ENCODE measurements around the gene MUC6. TPM values are rescaled to one million over a fixed set of nuclear protein-coding genes. Genes with fewer than 3 reads are reported as not detected.

Gene MUC6
- total and polyA plus RNA-seq, 2 of the 8 experiments (the other 6 are each of a cell fraction or from before 2014, with no cell fraction given) = not detected

GRCh38 chr11:970319-970871 lies 66.1 kb downstream of the MUC6 start:
- Histone ChIP-seq H3K79me1 (ENCODE audit: low read depth, low read length) (peaks cover 12% of the 10 kb centered on the region), H3K14ac (ENCODE audit: insufficient read length) (no peak overlapping the region), H2BK12ac (ENCODE audit: low read depth, low read length) (no peak overlapping the region), H3K79me2 (ENCODE audit: control insufficient read depth in 1 of 2, insufficient read depth in 2 of 2, low read length in 2 of 2) (peaks cover 0 to 7% of the 10 kb centered on the region in 2 experiments; a peak in 1 of 4 replicates), H3K23ac (ENCODE audit: insufficient read length) (no peak overlapping the region), H3K4me2 (ENCODE audit: insufficient read depth in 1 of 2, low read depth in 2 of 2, low read length in 2 of 2) (no peak overlapping the region), H2AK5ac (ENCODE audit: low read depth, low read length) (no peak overlapping the region), H4K8ac (ENCODE audit: extremely low read depth, insufficient read depth, low read length) (peak overlapping the region; percentile 8; the same call in 1 of the 2 replicates), H2BK15ac (ENCODE audit: low read length) (no peak overlapping the region), H2AFZ (ENCODE audit: low read length) (no peak overlapping the region), H4K5ac (ENCODE audit: insufficient read length, low read depth, low read length) (no peak overlapping the region), H2BK20ac (ENCODE audit: low read length) (no peak overlapping the region), H3K9ac (replicated peaks in 1 of 4; ENCODE audit: extremely low read depth in 1 of 4, low read depth in 3 of 4, low read length in 3 of 4) (no peak overlapping the region), H2BK5ac (ENCODE audit: low read depth, low read length) (no peak overlapping the region; the same call in 1 of the 2 replicates), H3K9me3 (ENCODE audit: insufficient read depth in 2 of 2, low read depth in 1 of 2, low read length in 1 of 2) (no peaks in the 10 kb centered on the region), H3K56ac (replicated peaks; ENCODE audit: insufficient read length, low read depth, low read length) (no peak overlapping the region), H2BK120ac (replicated peaks; ENCODE audit: low read depth, low read length) (no peak overlapping the region), H3K4ac (replicated peaks; ENCODE audit: insufficient read length, low read depth, low read length) (no peak overlapping the region), H3K27ac (ENCODE audit: low read depth, low read length) (peak overlapping the region; percentile 15; the same call in 1 of the 2 replicates), H3K4me1 (replicated peaks in 1 of 4; ENCODE audit: control insufficient read depth in 3 of 4, insufficient read depth in 4 of 4, low read length in 3 of 4) (peaks cover 0 to 2% (median 0%) of the 10 kb centered on the region in 4 experiments; a peak in 1 of 7 replicates), H4K20me1 (replicated peaks in 1 of 2; ENCODE audit: control insufficient read depth in 1 of 2, insufficient read depth in 2 of 2, low read length in 2 of 2) (peaks cover 0 to 9% of the 10 kb centered on the region in 2 experiments), H3K36me3 (ENCODE audit: control insufficient read depth in 2 of 4, insufficient read depth in 4 of 4, low read length in 3 of 4) (peaks cover 4 to 17% (median 16%) of the 10 kb centered on the region in 4 experiments; a peak in 5 of 8 replicates), H3K18ac (ENCODE audit: extremely low read depth, low read length) (no peak overlapping the region; the same call in 1 of the 2 replicates), H4K91ac (replicated peaks; ENCODE audit: insufficient read length, low read length) (no peak overlapping the region), H3K4me3 (ENCODE audit: extremely low read depth in 1 of 4, insufficient read depth in 2 of 4, low read depth in 3 of 4, low read length in 4 of 4) (no peak overlapping the region), H3K27me3 (replicated peaks in 1 of 4; ENCODE audit: control insufficient read depth in 3 of 4, extremely low read depth in 1 of 4, insufficient read depth in 3 of 4, low read length in 3 of 4) (no peaks in the 10 kb centered on the region), H3K23me2 (ENCODE audit: low read depth, low read length) (0 out of 2 replicates have a peak, but pooled peaks cover 2% of the 10 kb centered on the region)
- FAIRE-seq = no peak
- DNase-seq (ENCODE audit: low read depth in 1 of 2, low spot score in 2 of 2) = no peak
- CTCF ChIA-PET (ENCODE audit: partially characterized antibody) = interaction anchor here (2.1 kb wide), 1 partner anchor 15 kb away, joined by 5 read pairs; no protein-coding TSS in a partner anchor
- POLR2A ChIA-PET (ENCODE audit: partially characterized antibody) = no interaction called here
- WGBS, 2 experiments (ENCODE audit: extremely low coverage in 1 of 2, insufficient coverage in 1 of 2, insufficient read length in 1 of 2, insufficient replicate concordance in 2 of 2, low coverage in 1 of 2, low lambda C conversion rate in 2 of 2, missing lambda C conversion rate in 1 of 2) = 84% methylated on average over 17 of the region's 26 CpGs; no CpG with 5 or more reads in 1 of the 2 experiments
- TF ChIP-seq YY1 (IDR thresholded peaks at IDR 0.05; ENCODE audit: low read depth, low read length) = no peak
- no peak for TF ChIP-seq BCL11A (IDR thresholded peaks at IDR 0.05; ENCODE audit: low read depth in 2 of 2, low read length in 2 of 2)
- no peak for TF ChIP-seq SIRT6 (IDR thresholded peaks at IDR 0.05; ENCODE audit: low read length)
- TF ChIP-seq SIN3A (conservative IDR thresholded peaks at IDR 0.05 in 1 of 2, IDR thresholded peaks at IDR 0.05 in 1 of 2; ENCODE audit: low read depth in 1 of 2, low read length in 2 of 2) = no peak
- TF ChIP-seq NANOG (IDR thresholded peaks at IDR 0.05; ENCODE audit: insufficient read depth, low read depth, low read length, poor library complexity, severe bottlenecking) = no peak
- TF ChIP-seq ZNF274 (IDR thresholded peaks at IDR 0.05; ENCODE audit: borderline replicate concordance, extremely low read depth, low read length) = no peak
- no peak for TF ChIP-seq CTCF (IDR thresholded peaks at IDR 0.05; ENCODE audit: control extremely low read depth in 1 of 3, insufficient read depth in 1 of 3, low read depth in 1 of 3, low read length in 3 of 3)
- no peak for TF ChIP-seq SIX5 (IDR thresholded peaks at IDR 0.05; ENCODE audit: low read depth, low read length)
- no peak for TF ChIP-seq GABPA (IDR thresholded peaks at IDR 0.05; ENCODE audit: borderline replicate concordance, insufficient read depth, low read length)
- TF ChIP-seq GTF2F1 (IDR thresholded peaks at IDR 0.05; ENCODE audit: borderline replicate concordance, low read depth, low read length) = no peak

All from H1 (cell line).